ENCODE data around the gene IGSF22.
A peak's percentile ranks its signal among the peaks of the same experiment; 100 is the strongest.

The IGSF22 gene

GRCh38 chr11:18729426-18729825, 3.4 kb upstream of the IGSF22 start:
- no peak for DNase-seq
- H3K4me1 ChIP-seq (ENCODE audit: low read length), result 0 out of 2 replicates have a peak, but pooled peaks cover 4% of the 10 kb centered on the region
- H4K20me1 ChIP-seq (ENCODE audit: insufficient read depth, low read length), result no peaks in the 10 kb centered on the region
- H3K36me3 ChIP-seq (replicated peaks; ENCODE audit: insufficient read depth, low read length), result no peaks in the 10 kb centered on the region
- TF ChIP-seq EZH2phosphoT487 (IDR thresholded peaks at IDR 0.05; ENCODE audit: low read length), result no peak
- no peak overlapping the region for H3K27ac ChIP-seq (ENCODE audit: low read length)
- no peaks in the 10 kb centered on the region for H3F3A ChIP-seq (ENCODE audit: insufficient read depth, low read length)
- no peak overlapping the region for H3K4me2 ChIP-seq (ENCODE audit: low read depth, low read length)
- no peaks in the 10 kb centered on the region for H3K9me2 ChIP-seq (replicated peaks; ENCODE audit: insufficient read depth, low read length)
- H2AFZ ChIP-seq (ENCODE audit: low read length), result no peak overlapping the region
- H3K9ac ChIP-seq (ENCODE audit: low read length), result no peak overlapping the region
- no peaks in the 10 kb centered on the region for H3K79me2 ChIP-seq (ENCODE audit: low read length)
- H3K4me3 ChIP-seq (ENCODE audit: low read length), result no peak overlapping the region
- no peaks in the 10 kb centered on the region for H3K27me3 ChIP-seq (replicated peaks; ENCODE audit: insufficient read depth, low read length)
- H3K9me3 ChIP-seq (replicated peaks; ENCODE audit: insufficient read depth, low read length), result no peaks in the 10 kb centered on the region

- Histone ChIP-seq H3K27ac (ENCODE audit: low read length) (no peak overlapping the region), H3K9ac (ENCODE audit: low read length) (no peak overlapping the region), H3K27me3 (replicated peaks; ENCODE audit: insufficient read depth, low read length) (no peaks in the 10 kb centered on the region), H3K9me2 (replicated peaks; ENCODE audit: insufficient read depth, low read length) (no peaks in the 10 kb centered on the region), H3K36me3 (replicated peaks; ENCODE audit: insufficient read depth, low read length) (no peaks in the 10 kb centered on the region), H3K4me3 (ENCODE audit: low read length) (no peak overlapping the region), H4K20me1 (ENCODE audit: insufficient read depth, low read length) (no peaks in the 10 kb centered on the region), H3F3A (ENCODE audit: insufficient read depth, low read length) (no peaks in the 10 kb centered on the region), H3K4me1 (ENCODE audit: low read length) (0 out of 2 replicates have a peak, but pooled peaks cover 4% of the 10 kb centered on the region), H2AFZ (ENCODE audit: low read length) (no peak overlapping the region), H3K79me2 (ENCODE audit: low read length) (no peaks in the 10 kb centered on the region), H3K4me2 (ENCODE audit: low read depth, low read length) (no peak overlapping the region), H3K9me3 (replicated peaks; ENCODE audit: insufficient read depth, low read length) (no peaks in the 10 kb centered on the region)
- TF ChIP-seq, protein P1, sequence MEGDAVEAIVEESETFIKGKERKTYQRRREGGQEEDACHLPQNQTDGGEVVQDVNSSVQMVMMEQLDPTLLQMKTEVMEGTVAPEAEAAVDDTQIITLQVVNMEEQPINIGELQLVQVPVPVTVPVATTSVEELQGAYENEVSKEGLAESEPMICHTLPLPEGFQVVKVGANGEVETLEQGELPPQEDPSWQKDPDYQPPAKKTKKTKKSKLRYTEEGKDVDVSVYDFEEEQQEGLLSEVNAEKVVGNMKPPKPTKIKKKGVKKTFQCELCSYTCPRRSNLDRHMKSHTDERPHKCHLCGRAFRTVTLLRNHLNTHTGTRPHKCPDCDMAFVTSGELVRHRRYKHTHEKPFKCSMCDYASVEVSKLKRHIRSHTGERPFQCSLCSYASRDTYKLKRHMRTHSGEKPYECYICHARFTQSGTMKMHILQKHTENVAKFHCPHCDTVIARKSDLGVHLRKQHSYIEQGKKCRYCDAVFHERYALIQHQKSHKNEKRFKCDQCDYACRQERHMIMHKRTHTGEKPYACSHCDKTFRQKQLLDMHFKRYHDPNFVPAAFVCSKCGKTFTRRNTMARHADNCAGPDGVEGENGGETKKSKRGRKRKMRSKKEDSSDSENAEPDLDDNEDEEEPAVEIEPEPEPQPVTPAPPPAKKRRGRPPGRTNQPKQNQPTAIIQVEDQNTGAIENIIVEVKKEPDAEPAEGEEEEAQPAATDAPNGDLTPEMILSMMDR (IDR thresholded peaks at IDR 0.05; ENCODE audit: low read length), result no peak
- TF ChIP-seq EZH2phosphoT487 (IDR thresholded peaks at IDR 0.05; ENCODE audit: low read length) (no peak), EZH2 (optimal IDR thresholded peaks at IDR 0.05; ENCODE audit: low read depth, low read length) (no peak)
- DNase-seq, result no peak
These were observed 2.7 kb upstream of the IGSF22 start for GRCh38 chr11:18728658-18729057.

GRCh38 chr11:18727479-18728236, 1.7 kb upstream of the IGSF22 start:
- no peak overlapping the region for H3K27ac ChIP-seq (ENCODE audit: low read length)
- H3K27me3 ChIP-seq (replicated peaks; ENCODE audit: insufficient read depth, low read length), result no peaks in the 10 kb centered on the region
- H4K20me1 ChIP-seq (ENCODE audit: insufficient read depth, low read length), result no peaks in the 10 kb centered on the region
- no peaks in the 10 kb centered on the region for H3F3A ChIP-seq (ENCODE audit: insufficient read depth, low read length)
- H3K4me3 ChIP-seq (ENCODE audit: low read length), result no peak overlapping the region
- H3K4me2 ChIP-seq (ENCODE audit: low read depth, low read length), result no peak overlapping the region
- TF ChIP-seq EZH2 (optimal IDR thresholded peaks at IDR 0.05; ENCODE audit: low read depth, low read length) (no peak), EZH2phosphoT487 (IDR thresholded peaks at IDR 0.05; ENCODE audit: low read length) (no peak)
- TF ChIP-seq, protein P1 (IDR thresholded peaks at IDR 0.05; ENCODE audit: low read length), result peak; percentile 83
- H3K9me2 ChIP-seq (replicated peaks; ENCODE audit: insufficient read depth, low read length), result no peaks in the 10 kb centered on the region
- H3K36me3 ChIP-seq (replicated peaks; ENCODE audit: insufficient read depth, low read length), result no peaks in the 10 kb centered on the region
- DNase-seq, result peak; percentile 28
- H3K9me3 ChIP-seq (replicated peaks; ENCODE audit: insufficient read depth, low read length), result no peaks in the 10 kb centered on the region
- H2AFZ ChIP-seq (ENCODE audit: low read length), result no peak overlapping the region
- no peaks in the 10 kb centered on the region for H3K79me2 ChIP-seq (ENCODE audit: low read length)
- H3K9ac ChIP-seq (ENCODE audit: low read length), result no peak overlapping the region
- 0 out of 2 replicates have a peak, but pooled peaks cover 4% of the 10 kb centered on the region for H3K4me1 ChIP-seq (ENCODE audit: low read length)

- H3K27ac ChIP-seq (ENCODE audit: low read length), result no peak overlapping the region
- H3K27me3 ChIP-seq (replicated peaks; ENCODE audit: insufficient read depth, low read length), result no peaks in the 10 kb centered on the region
- H3K4me3 ChIP-seq (ENCODE audit: low read length), result no peak overlapping the region
- no peaks in the 10 kb centered on the region for H3K79me2 ChIP-seq (ENCODE audit: low read length)
- no peaks in the 10 kb centered on the region for H3K9me2 ChIP-seq (replicated peaks; ENCODE audit: insufficient read depth, low read length)
- H3F3A ChIP-seq (ENCODE audit: insufficient read depth, low read length), result peaks cover 7% of the 10 kb centered on the region; the same call in 1 of the 2 replicates
- no peaks in the 10 kb centered on the region for H3K36me3 ChIP-seq (replicated peaks; ENCODE audit: insufficient read depth, low read length)
- no peak for DNase-seq
- H3K4me1 ChIP-seq (ENCODE audit: low read length), result no peaks in the 10 kb centered on the region
- H3K4me2 ChIP-seq (ENCODE audit: low read depth, low read length), result no peak overlapping the region
- H4K20me1 ChIP-seq (ENCODE audit: insufficient read depth, low read length), result no peaks in the 10 kb centered on the region
- H2AFZ ChIP-seq (ENCODE audit: low read length), result no peak overlapping the region
- no peak for TF ChIP-seq EZH2phosphoT487 (IDR thresholded peaks at IDR 0.05; ENCODE audit: low read length)
- no peak for TF ChIP-seq EZH2 (optimal IDR thresholded peaks at IDR 0.05; ENCODE audit: low read depth, low read length)
- TF ChIP-seq, protein P1 (IDR thresholded peaks at IDR 0.05; ENCODE audit: low read length), result no peak
- H3K9ac ChIP-seq (ENCODE audit: low read length), result no peak overlapping the region
- no peaks in the 10 kb centered on the region for H3K9me3 ChIP-seq (replicated peaks; ENCODE audit: insufficient read depth, low read length)
These were observed 2.0 kb downstream of the IGSF22 start for GRCh38 chr11:18723991-18724390.
